HEK293 (cell line): ENCODE data around the gene ATXN10.
A peak's percentile ranks its signal among the peaks of the same experiment; 100 is the strongest.

Source experiments
- CTCF ChIA-PET: fragments of 350-600 bp; formaldehyde crosslinking; extraction: SDS; loops from one replicate; lab custom pipeline; 2021; ENCODE audit warnings: antibody characterized with exemption; lab: Yijun Ruan, JAX
- POLR2A ChIA-PET: fragments of 300-600 bp; formaldehyde crosslinking; extraction: SDS; loops from one replicate; lab custom pipeline; 2020; ENCODE audit warnings: antibody characterized with exemption, inconsistent platforms; lab: Yijun Ruan, JAX
- H3K27ac ChIP-seq: fragments of 200-500 bp; sonication (Bioruptor generic); 2 replicates; pipeline ENCODE4 v1.5.1; 2014; ENCODE audit warnings: low read depth, low read length, control low read depth, inconsistent platforms; ENCODE audit errors: extremely low read depth
- H3K36me3 ChIP-seq, 2 experiments: fragments of 200-500 bp in 1 of 2; sonication (Bioruptor generic) in 1 of 2; 1 replicate in 1 of 2; 2 replicates in 1 of 2; pipeline ENCODE4 v1.5.1; 2014 to 2017; ENCODE audit warnings: inconsistent platforms in 2 of 2, low read length in 2 of 2; ENCODE audit not compliant: control insufficient read depth in 2 of 2, insufficient read depth in 1 of 2
- H3K4me1 ChIP-seq: fragments of 200-500 bp; sonication (Bioruptor generic); 2 replicates; pipeline ENCODE4 v1.5.1; 2014; ENCODE audit warnings: mild to moderate bottlenecking, low read length, inconsistent platforms; ENCODE audit not compliant: control insufficient read depth, insufficient read depth
- H3K4me3 ChIP-seq: 2 replicates; pipeline ENCODE4 v1.5.1; 2011; ENCODE audit warnings: low read depth, mild to moderate bottlenecking, control low read depth, low read length, moderate library complexity
- H3K9me3 ChIP-seq: fragments of 200-500 bp; sonication (Bioruptor generic); 2 replicates; pipeline ENCODE4 v1.5.1; 2014; ENCODE audit warnings: low read depth, low read length, inconsistent platforms; ENCODE audit not compliant: control insufficient read depth, insufficient read depth
- BCL6B ChIP-seq: fragments of 450-650 bp; formaldehyde crosslinking; IDR thresholded peaks from 2 replicates; pipeline ENCODE4 v1.5.1; 2017; ENCODE audit warnings: missing biosample characterization, missing genetic modification characterization
- ZNF10 ChIP-seq: fragments of 450-650 bp; formaldehyde crosslinking; IDR thresholded peaks from 2 replicates; pipeline ENCODE4 v1.5.1; 2017; ENCODE audit warnings: missing biosample characterization, missing genetic modification characterization
- ZNF146 ChIP-seq: fragments of 450-650 bp; formaldehyde crosslinking; IDR thresholded peaks from 2 replicates; pipeline ENCODE4 v1.5.1; 2016; ENCODE audit warnings: missing biosample characterization, missing genetic modification characterization
- ZNF155 ChIP-seq: fragments of 450-650 bp; formaldehyde crosslinking; IDR thresholded peaks from 2 replicates; pipeline ENCODE4 v1.5.1; 2016; ENCODE audit warnings: missing biosample characterization, missing genetic modification characterization
- ZNF19 ChIP-seq: fragments of 450-650 bp; formaldehyde crosslinking; IDR thresholded peaks from 2 replicates; pipeline ENCODE4; 2016; ENCODE audit warnings: missing biosample characterization, missing genetic modification characterization, low read depth
- ZNF202 ChIP-seq: fragments of 450-650 bp; formaldehyde crosslinking; IDR thresholded peaks from 2 replicates; pipeline ENCODE4 v1.5.1; 2016; ENCODE audit warnings: missing biosample characterization, missing genetic modification characterization, borderline replicate concordance
- ZNF398 ChIP-seq: fragments of 450-650 bp; formaldehyde crosslinking; IDR thresholded peaks from 2 replicates; pipeline ENCODE4 v1.5.1; 2017; ENCODE audit warnings: missing biosample characterization, missing genetic modification characterization
- ZNF404 ChIP-seq: fragments of 450-650 bp; formaldehyde crosslinking; IDR thresholded peaks from 2 replicates; pipeline ENCODE4 v1.5.1; 2017; ENCODE audit warnings: missing biosample characterization, missing genetic modification characterization
- ZNF501 ChIP-seq: fragments of 450-650 bp; formaldehyde crosslinking; IDR thresholded peaks from 2 replicates; pipeline ENCODE4 v1.5.1; 2016; ENCODE audit warnings: missing biosample characterization, missing genetic modification characterization
- ZNF510 ChIP-seq: fragments of 450-650 bp; formaldehyde crosslinking; IDR thresholded peaks from 2 replicates; pipeline ENCODE4 v1.5.1; 2018; ENCODE audit warnings: mild to moderate bottlenecking, missing genetic modification characterization, missing biosample characterization; ENCODE audit not compliant: insufficient replicate concordance
- ZNF560 ChIP-seq: fragments of 450-650 bp; formaldehyde crosslinking; IDR thresholded peaks from 2 replicates; pipeline ENCODE4 v1.5.1; 2017; ENCODE audit warnings: missing biosample characterization, missing genetic modification characterization, borderline replicate concordance
- TF ChIP-seq, protein P1 (sequence below): fragments of 450-650 bp; formaldehyde crosslinking; IDR thresholded peaks from 2 replicates; pipeline ENCODE4 v1.5.1; 2017; ENCODE audit warnings: missing biosample characterization, missing genetic modification characterization
- TF ChIP-seq, protein P2 (sequence below): fragments of 450-650 bp; formaldehyde crosslinking; IDR thresholded peaks from 2 replicates; pipeline ENCODE4 v1.5.1; 2016; ENCODE audit warnings: missing biosample characterization, missing genetic modification characterization
- TF ChIP-seq, protein P3 (sequence below): fragments of 450-650 bp; formaldehyde crosslinking; IDR thresholded peaks from 2 replicates; pipeline ENCODE4 v1.5.1; 2016; ENCODE audit warnings: missing biosample characterization, missing genetic modification characterization
- TF ChIP-seq, protein P4 (sequence below): fragments of 450-650 bp; IDR thresholded peaks from 2 replicates; pipeline ENCODE4 v1.5.1; 2018; ENCODE audit warnings: missing biosample characterization, mild to moderate bottlenecking, missing genetic modification characterization

ATXN10 gene

GRCh38 chr22:45678961-45679912, 7.6 kb downstream of the ATXN10 start:
- no peak for TF ChIP-seq ZNF398 (tag by site-specific recombination)
- TF ChIP-seq, protein P1, sequence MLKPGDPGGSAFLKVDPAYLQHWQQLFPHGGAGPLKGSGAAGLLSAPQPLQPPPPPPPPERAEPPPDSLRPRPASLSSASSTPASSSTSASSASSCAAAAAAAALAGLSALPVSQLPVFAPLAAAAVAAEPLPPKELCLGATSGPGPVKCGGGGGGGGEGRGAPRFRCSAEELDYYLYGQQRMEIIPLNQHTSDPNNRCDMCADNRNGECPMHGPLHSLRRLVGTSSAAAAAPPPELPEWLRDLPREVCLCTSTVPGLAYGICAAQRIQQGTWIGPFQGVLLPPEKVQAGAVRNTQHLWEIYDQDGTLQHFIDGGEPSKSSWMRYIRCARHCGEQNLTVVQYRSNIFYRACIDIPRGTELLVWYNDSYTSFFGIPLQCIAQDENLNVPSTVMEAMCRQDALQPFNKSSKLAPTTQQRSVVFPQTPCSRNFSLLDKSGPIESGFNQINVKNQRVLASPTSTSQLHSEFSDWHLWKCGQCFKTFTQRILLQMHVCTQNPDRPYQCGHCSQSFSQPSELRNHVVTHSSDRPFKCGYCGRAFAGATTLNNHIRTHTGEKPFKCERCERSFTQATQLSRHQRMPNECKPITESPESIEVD (tag by site-specific recombination) = peak; percentile 47
- TF ChIP-seq, all 188 proteins: peak for 1
- ChIA-PET CTCF (interaction anchor here (0.8 kb wide), 1 partner anchor 15 kb away, joined by 3 read pairs; no protein-coding TSS in a partner anchor), POLR2A (no interaction called here)
- no peak overlapping the region for H3K4me3 ChIP-seq
- H3K4me1 ChIP-seq = peaks cover 33% of the 10 kb centered on the region
- no peaks in the 10 kb centered on the region for H3K9me3 ChIP-seq
- H3K27ac ChIP-seq = no peak overlapping the region
- peaks cover 9 to 11% of the 10 kb centered on the region in 2 experiments for H3K36me3 ChIP-seq

- Histone ChIP-seq H3K36me3 (peaks cover 2 to 4% of the 10 kb centered on the region in 2 experiments; a peak in 2 of 3 replicates), H3K27ac (no peak overlapping the region), H3K4me1 (peaks cover 47% of the 10 kb centered on the region), H3K9me3 (no peaks in the 10 kb centered on the region), H3K4me3 (no peak overlapping the region)
- CTCF ChIA-PET = interaction anchor here (0.6 kb wide), 2 partner anchors 17 to 181 kb away, joined by 3 read pairs; no protein-coding TSS in a partner anchor
- POLR2A ChIA-PET = interaction anchor here (2.6 kb wide), 1 partner anchor 9 kb away, joined by 6 read pairs; the partner anchor contains the start of gene ATXN10
- no peak for TF ChIP-seq ZNF19 (tag by site-specific recombination)
- no peak for TF ChIP-seq BCL6B (tag by site-specific recombination)
- no peak for TF ChIP-seq ZNF146 (tag by site-specific recombination)
- TF ChIP-seq ZNF404 = no peak
- TF ChIP-seq ZNF560 (tag by site-specific recombination) = no peak
- no peak for TF ChIP-seq ZNF155 (tag by site-specific recombination)
- TF ChIP-seq, protein P2, sequence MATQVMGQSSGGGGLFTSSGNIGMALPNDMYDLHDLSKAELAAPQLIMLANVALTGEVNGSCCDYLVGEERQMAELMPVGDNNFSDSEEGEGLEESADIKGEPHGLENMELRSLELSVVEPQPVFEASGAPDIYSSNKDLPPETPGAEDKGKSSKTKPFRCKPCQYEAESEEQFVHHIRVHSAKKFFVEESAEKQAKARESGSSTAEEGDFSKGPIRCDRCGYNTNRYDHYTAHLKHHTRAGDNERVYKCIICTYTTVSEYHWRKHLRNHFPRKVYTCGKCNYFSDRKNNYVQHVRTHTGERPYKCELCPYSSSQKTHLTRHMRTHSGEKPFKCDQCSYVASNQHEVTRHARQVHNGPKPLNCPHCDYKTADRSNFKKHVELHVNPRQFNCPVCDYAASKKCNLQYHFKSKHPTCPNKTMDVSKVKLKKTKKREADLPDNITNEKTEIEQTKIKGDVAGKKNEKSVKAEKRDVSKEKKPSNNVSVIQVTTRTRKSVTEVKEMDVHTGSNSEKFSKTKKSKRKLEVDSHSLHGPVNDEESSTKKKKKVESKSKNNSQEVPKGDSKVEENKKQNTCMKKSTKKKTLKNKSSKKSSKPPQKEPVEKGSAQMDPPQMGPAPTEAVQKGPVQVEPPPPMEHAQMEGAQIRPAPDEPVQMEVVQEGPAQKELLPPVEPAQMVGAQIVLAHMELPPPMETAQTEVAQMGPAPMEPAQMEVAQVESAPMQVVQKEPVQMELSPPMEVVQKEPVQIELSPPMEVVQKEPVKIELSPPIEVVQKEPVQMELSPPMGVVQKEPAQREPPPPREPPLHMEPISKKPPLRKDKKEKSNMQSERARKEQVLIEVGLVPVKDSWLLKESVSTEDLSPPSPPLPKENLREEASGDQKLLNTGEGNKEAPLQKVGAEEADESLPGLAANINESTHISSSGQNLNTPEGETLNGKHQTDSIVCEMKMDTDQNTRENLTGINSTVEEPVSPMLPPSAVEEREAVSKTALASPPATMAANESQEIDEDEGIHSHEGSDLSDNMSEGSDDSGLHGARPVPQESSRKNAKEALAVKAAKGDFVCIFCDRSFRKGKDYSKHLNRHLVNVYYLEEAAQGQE (tag by site-specific recombination) = no peak
- TF ChIP-seq ZNF202 (tag by site-specific recombination) = no peak
- TF ChIP-seq ZNF10 (tag by site-specific recombination) = no peak
- no peak for TF ChIP-seq ZNF501
- TF ChIP-seq, protein P3, sequence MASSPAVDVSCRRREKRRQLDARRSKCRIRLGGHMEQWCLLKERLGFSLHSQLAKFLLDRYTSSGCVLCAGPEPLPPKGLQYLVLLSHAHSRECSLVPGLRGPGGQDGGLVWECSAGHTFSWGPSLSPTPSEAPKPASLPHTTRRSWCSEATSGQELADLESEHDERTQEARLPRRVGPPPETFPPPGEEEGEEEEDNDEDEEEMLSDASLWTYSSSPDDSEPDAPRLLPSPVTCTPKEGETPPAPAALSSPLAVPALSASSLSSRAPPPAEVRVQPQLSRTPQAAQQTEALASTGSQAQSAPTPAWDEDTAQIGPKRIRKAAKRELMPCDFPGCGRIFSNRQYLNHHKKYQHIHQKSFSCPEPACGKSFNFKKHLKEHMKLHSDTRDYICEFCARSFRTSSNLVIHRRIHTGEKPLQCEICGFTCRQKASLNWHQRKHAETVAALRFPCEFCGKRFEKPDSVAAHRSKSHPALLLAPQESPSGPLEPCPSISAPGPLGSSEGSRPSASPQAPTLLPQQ (tag by site-specific recombination) = no peak
- no peak for TF ChIP-seq ZNF398 (tag by site-specific recombination)
- no peak for TF ChIP-seq ZNF510 (tag by site-specific recombination)
- TF ChIP-seq, protein P4, sequence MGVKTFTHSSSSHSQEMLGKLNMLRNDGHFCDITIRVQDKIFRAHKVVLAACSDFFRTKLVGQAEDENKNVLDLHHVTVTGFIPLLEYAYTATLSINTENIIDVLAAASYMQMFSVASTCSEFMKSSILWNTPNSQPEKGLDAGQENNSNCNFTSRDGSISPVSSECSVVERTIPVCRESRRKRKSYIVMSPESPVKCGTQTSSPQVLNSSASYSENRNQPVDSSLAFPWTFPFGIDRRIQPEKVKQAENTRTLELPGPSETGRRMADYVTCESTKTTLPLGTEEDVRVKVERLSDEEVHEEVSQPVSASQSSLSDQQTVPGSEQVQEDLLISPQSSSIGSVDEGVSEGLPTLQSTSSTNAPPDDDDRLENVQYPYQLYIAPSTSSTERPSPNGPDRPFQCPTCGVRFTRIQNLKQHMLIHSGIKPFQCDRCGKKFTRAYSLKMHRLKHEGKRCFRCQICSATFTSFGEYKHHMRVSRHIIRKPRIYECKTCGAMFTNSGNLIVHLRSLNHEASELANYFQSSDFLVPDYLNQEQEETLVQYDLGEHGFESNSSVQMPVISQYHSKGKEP (tag by site-specific recombination) = no peak
Measured at GRCh38 chr22:45680932-45681700, 9.5 kb downstream of the ATXN10 start.
